ENCODE data around the gene IKBIP.
A peak's percentile ranks its signal among the peaks of the same experiment; 100 is the strongest.
"Not testable (repeated sequence)": the region's sequence is repeated elsewhere in the genome, so short reads cannot be mapped to it uniquely, and the experiment has no call there.

The IKBIP gene

GRCh38 chr12:98601924-98602323 is 42.7 kb downstream of the IKBIP start:
- no peak for DNase-seq
- Histone ChIP-seq H3K36me3 (replicated peaks) (peaks cover 68% of the 10 kb centered on the region), H3K27me3 (replicated peaks) (no peaks in the 10 kb centered on the region), H3K4me3 (ENCODE audit: low read depth, low read length) (no peak overlapping the region), H3K27ac (no peak overlapping the region)
- TF ChIP-seq CTCF (IDR thresholded peaks at IDR 0.05; ENCODE audit: low read depth, low read length, missing control alignments) = no peak
- in situ Hi-C loops (cut with HindIII; ENCODE audit: low pct_ligation_motif_present, low sequenced_read_pairs) = no loop called here

GRCh38 chr12:98597313-98597712 is 47.3 kb downstream of the IKBIP start:
- H3K4me3 ChIP-seq (ENCODE audit: low read depth, low read length); in situ Hi-C loops (cut with HindIII; ENCODE audit: low pct_ligation_motif_present, low sequenced_read_pairs); H3K27me3 ChIP-seq (replicated peaks); DNase-seq; H3K27ac ChIP-seq: not testable (repeated sequence)
- H3K36me3 ChIP-seq (replicated peaks) = peaks cover 69% of the 10 kb centered on the region

- in situ Hi-C loops (cut with HindIII; ENCODE audit: low pct_ligation_motif_present, low sequenced_read_pairs) = no loop called here
- H3K27ac ChIP-seq = peak overlapping the region; percentile 95
- H3K4me3 ChIP-seq (ENCODE audit: low read depth, low read length) = peak overlapping the region; percentile 100
- peak; percentile 25 for DNase-seq
- TF ChIP-seq CTCF (IDR thresholded peaks at IDR 0.05; ENCODE audit: low read depth, low read length, missing control alignments) = no peak
- H3K36me3 ChIP-seq (replicated peaks) = peaks cover 50% of the 10 kb centered on the region
- H3K27me3 ChIP-seq (replicated peaks) = no peaks in the 10 kb centered on the region
Measured at GRCh38 chr12:98595243-98595988, 49.2 kb downstream of the IKBIP start.

- Histone ChIP-seq H3K27ac (peak overlapping the region; percentile 95), H3K27me3 (replicated peaks) (no peaks in the 10 kb centered on the region), H3K4me3 (ENCODE audit: low read depth, low read length) (peak overlapping the region; percentile 100), H3K36me3 (replicated peaks) (peaks cover 40% of the 10 kb centered on the region)
- in situ Hi-C loops (cut with HindIII; ENCODE audit: low pct_ligation_motif_present, low sequenced_read_pairs) = no loop called here
- no peak for TF ChIP-seq CTCF (IDR thresholded peaks at IDR 0.05; ENCODE audit: low read depth, low read length, missing control alignments)
- no peak for DNase-seq
Measured at GRCh38 chr12:98594050-98594835, 50.3 kb downstream of the IKBIP start.

GRCh38 chr12:98593351-98594049 is 51.1 kb downstream of the IKBIP start, which contains the start of gene SLC25A3:
Gene SLC25A3, plus strand, starts transcription at chr12:98593686. Its CDS starts 293 bp downstream, at chr12:98593979.
- no peaks in the 10 kb centered on the region for H3K27me3 ChIP-seq (replicated peaks)
- DNase-seq = peak; percentile 95
- in situ Hi-C loops (cut with HindIII; ENCODE audit: low pct_ligation_motif_present, low sequenced_read_pairs) = no loop called here
- peak within 1 kb of the TSS; percentile 95 for H3K27ac ChIP-seq
- no peak for TF ChIP-seq CTCF (IDR thresholded peaks at IDR 0.05; ENCODE audit: low read depth, low read length, missing control alignments)
- H3K4me3 ChIP-seq (ENCODE audit: low read depth, low read length) = peak within 1 kb of the TSS; percentile 100
- H3K36me3 ChIP-seq (replicated peaks) = peaks cover 34% of the 10 kb centered on the region

Measured in brain microvascular endothelial cell (primary cell).